C1 segment of cervical spinal cord (tissue), 14 donors: ENCODE data around the gene LRRC26.

Experiments used
- DNase-seq, 14 donors: peaks; one replicate each; lab custom pipeline; 2025; lab: John Stamatoyannopoulos, UW

Gene LRRC26

DNA sequence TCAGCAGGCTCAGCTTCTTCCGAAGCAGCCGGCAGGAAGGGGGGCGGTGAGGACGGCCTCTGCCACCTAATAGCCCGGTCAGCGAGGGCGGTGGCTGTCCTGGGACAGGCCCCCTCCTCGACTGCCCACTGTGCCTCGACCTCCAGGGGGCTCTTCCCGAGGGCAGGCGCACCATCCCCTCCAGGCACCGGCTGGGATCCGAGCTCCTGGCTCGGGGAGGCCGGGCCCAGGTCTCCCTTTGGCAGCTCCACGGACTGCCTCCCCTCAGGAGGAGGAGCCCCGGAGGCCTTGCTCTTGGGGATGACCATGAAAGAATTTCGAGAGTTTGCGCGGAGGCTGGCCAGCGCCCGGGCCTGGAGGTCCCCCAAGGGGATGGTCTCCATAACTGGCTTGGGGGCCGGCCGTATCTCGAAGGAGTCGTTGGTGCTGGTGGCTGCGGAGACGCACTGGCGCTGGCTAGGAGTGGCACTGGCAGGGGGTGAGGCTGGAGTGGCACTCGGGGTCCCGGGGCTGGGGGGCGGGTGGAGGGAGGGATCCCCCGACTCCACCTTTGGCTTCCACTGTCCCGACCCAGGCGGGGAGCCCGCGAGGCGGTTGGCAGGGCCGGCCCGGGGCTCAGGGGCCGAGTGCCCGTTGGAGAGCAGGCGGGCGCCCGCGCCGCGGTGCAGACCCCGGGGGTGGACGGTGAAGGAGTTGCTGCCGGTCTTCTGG lies 29.7 kb upstream of the LRRC26 start:
- DNase-seq, result peak in 1 of 14 donors; percentile 20

DNA sequence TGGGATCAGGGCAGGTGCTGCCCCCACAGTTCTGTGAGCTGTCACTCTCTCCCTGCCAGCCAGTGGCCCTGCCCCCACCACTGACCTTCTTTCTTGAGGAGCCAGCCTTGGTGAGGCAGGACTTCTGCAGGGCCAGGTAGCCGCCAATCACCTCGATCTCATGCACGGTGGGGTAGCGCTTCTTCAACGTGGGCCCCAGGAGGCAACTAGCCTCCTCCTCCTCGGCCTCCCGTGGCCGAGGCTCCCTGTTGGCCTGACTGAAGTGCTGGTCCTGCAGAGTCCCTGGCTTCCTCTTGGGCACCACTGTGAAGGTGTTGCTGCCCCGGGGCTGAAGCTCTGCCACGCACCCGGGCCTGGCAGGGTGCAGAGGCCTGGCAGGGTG lies 29.0 kb upstream of the LRRC26 start:
- DNase-seq, result peak in 3 of 14 donors; percentile 22 to 80 (median 54)

DNA sequence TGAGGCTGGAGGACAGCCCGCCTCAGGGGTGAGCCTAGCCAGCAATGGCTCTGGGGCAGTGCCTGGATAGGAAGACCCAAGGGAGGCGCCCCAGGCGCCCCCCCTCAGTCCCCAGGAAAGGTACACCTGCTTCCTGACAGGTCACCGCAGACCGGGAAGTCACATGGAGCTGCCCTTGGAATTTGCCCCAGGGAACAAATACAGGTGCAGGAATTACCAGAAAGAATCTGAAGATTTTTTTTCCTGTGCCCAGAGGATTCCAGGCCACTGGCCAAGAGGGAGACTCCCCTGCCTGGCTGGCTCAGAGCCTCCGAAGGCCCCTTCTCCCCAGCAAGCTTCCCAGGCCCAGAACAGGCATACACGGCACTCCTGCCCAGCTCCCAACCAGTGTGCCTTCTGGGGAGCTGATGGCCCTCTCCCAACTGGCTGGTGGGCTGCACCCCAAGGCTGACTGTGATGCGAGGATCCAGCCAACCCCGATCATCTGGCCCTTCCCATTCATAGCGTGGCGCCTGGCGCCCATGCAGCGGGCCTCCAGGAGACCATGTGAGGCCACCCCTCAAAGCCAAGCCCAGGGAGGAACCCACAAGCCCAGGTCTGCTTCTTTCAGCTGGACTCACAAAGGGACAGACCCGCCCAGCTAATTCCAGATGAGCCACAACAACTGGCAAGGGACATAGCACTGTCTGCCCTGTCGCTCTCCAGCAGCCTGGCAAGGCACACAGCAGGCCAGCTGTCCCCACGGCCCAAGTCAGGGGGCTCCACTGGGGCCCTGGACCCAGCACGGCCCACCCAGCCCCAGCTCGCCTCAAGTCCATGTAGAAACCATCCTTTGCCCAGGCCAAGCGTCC lies 28.4 kb upstream of the LRRC26 start:
- DNase-seq, result peak in 3 of 14 donors; percentile 54 to 70 (median 60)

DNA sequence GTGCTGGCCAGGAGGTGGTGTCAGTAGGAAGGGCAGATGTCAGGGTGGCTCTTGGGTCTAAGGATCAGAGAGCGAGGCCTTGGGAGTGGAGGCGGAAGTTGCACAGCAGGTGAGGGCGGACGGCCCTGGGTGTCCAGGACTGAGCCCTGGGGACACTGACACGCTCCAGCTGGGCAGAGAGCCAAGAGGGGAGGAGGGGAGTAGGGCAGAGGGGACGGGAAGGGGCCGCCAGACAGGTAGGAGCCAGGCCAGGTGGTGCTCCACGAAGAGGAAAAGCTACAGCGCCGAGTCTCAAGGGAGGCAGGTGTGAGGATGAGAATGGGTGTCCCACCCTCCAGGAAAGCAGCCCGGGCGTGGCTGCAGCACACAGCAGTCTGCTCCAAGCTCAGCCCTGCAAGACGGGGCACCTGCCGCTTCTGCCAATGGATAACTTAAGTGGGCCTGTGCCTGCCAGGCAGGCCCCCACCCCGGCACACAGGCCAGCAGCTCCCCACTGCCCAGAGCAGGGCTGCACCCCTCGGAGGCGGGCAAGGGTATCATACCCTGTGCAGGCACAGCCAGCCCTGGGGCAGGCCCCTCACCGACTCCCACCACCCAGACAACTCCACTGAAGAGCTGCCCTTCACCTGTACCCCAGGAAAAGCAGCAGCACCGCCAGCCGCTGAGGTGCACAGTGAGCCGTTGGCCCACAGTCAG lies 25.8 kb upstream of the LRRC26 start:
- DNase-seq, result peak in 2 of 14 donors; percentile 12 to 37

DNA sequence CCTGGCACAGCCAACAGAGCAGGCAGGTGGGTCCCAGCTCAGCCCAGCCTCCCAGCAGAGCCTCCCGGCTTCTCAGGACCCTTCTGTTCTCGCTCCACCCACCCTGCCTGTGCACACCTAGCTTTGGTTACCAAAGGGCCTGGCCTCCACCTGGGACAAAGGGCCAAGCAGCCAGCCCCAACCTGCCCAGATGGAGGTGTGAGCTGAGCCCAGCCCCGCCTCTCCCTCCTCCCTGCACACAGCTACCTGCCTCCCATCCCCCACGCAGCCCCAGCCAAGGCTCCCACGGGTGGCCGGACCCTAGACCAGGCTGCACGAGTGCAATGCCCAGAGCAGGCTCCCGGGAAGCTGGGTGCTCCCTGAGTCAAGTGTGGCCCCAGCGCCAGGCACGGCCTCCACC lies 25.1 kb upstream of the LRRC26 start:
- DNase-seq, result peak in 2 of 14 donors; percentile 33 to 37

DNA sequence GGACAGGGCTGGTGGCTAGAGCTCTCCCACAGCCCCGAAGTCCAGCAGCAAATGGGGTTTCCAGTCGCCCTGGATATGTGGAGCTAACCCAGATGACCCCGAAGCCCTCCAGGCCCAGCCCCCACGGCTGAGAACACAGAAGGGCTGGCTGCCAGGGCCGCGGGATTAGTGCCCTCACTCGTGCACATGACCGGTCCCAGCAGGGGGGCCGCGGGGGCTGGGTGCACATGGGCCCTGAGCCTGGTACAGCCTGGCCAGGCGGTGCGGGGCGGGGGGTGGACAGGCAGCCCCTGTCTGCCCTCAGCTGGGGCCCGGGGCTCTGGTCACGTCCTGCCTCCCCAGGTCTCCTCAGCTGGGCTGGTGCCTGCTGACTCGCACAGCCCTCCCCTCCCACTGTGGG lies 24.5 kb upstream of the LRRC26 start:
- peak in 13 of 14 donors; percentile 37 to 93 (median 83) for DNase-seq

DNA sequence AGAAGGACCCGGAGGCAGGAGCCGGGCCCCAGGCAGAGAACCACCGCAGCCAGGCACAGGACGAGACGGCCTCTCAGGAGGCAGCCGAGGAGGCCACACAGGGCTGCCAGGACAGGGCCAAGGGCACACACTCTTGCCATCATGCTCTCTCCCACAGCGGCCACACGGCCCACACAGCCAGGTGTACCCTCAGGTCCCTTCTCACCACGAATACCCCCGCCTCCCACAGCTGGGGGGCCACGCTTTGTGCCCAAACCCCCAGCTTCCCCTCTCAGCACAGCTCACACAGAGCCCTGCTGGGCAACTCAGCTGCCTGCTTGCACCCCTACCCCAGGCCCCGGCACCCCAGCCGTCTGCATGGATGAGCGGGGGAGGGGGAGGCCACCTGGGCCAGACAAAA lies 23.9 kb upstream of the LRRC26 start:
- no peak for DNase-seq

DNA sequence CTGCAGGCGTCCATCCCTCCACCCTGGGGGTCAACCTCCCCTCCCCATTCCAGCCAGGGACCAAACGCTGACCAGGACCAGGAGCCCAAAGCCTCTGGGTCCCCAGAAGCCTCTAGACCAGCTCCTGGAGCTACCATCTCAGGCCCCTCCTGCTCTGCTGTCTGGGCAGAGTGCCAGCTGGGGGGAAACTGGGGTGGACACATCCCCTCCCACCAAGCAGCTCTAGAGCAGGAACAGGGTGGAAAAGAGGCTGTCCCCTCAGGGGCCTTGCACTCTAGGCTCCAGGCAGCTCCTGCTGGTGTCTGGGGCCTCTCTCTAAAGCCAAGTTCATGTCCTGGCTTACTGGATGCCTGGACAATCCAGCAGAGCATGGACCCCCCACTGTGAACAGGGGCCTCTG lies 23.0 kb upstream of the LRRC26 start:
- no peak for DNase-seq

DNA sequence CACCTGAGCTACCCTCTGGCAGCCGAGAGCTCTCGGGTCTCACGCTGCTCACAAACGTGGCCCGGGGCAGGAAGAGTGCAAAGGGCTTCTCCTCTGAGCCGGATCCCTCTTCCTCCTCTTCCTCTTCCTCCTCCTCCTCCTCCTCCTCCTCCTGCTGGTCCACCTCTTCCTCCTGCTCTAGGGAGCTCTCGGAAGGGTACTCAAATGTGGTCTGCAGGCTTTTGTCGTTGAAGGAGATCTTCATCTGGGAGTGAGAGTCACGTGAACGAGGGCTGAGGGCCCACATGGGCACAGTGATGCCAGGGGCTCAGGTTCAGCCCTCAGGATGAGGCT lies 22.6 kb upstream of the LRRC26 start:
- DNase-seq, result no peak

DNA sequence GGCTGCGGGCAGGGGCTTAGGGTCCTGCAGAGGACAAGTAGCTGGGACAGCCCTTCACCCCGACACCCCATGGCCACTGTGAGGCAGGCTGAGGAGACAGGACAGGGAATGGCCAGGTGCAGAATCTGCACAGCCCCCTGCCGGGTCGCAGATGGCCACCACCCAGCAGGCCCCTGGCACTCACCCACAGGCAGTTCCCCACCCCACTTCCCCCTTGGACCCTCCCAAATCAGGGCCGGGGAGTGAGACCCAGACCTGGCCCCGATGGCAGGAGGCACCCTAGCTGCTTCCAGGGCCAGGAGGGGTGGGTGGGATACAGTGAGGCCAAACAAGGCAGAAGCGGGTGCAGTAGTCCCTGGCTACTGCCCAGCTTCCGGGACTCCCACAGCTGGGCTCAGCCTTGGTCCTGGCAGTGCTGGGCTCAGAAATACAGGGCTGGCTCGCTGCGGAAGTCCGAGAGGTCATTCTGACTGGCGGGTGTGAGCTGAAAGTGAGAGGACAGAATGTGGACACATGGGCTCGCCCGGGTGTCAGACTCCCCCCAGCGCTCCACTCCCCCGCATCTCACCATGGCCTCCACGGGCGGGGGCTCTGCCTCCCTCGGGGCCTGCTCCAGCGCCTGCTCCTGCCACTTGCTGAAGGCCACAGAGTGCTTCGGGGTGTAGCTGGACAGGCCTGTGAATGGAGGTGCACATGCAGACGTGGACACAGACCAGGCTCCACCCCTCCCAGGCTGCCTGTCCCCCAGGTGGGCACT lies 22.0 kb upstream of the LRRC26 start:
- DNase-seq, result peak in 10 of 14 donors; percentile 29 to 79 (median 46)

DNA sequence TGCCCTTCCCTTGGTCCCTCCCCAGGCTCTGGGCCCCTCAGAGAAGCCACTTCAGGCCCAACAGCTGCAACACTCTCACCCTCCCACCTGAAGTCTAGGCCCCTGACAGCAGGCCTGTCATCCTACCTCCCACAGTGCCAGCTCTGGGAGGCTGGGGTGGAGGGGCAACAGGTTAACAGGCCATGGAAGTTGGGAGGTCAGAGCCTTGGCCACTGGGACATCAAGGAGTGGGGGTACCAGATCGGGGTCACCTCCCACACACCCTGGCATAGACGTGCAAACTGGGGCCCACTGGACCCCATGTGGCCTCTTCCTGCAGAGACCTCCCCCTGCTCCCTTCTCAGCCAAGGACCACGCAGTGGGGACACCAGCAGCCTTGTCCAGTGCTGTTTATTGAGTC lies 21.4 kb upstream of the LRRC26 start:
- no peak for DNase-seq

DNA sequence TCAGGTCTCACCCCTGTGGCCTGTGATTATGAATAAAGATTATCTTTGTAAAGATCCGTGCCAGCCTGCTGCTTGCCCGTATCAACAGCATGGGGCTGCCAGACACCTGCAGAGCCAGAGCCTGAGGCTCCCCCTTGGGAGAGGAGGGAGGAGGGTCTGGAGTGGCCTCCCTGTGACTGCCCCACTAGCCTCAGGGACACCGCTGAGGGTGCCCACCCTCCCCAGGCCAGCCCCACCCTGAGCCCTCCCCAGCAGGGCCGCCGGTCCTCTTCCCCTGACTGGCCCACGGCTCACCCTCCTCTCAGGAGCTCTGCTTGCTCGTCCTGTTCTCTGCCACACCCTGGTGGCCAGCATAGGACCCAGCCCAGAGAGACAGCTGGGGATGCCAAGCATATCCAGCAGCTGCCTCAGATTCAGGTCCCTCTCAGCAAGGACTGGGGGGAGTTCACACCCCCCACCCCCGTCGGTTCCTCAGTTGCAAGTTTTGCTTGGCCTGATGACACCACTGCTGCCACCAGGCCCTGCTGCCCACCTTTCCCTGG lies 20.5 kb upstream of the LRRC26 start:
- DNase-seq, result peak in 1 of 14 donors; percentile 15

DNA sequence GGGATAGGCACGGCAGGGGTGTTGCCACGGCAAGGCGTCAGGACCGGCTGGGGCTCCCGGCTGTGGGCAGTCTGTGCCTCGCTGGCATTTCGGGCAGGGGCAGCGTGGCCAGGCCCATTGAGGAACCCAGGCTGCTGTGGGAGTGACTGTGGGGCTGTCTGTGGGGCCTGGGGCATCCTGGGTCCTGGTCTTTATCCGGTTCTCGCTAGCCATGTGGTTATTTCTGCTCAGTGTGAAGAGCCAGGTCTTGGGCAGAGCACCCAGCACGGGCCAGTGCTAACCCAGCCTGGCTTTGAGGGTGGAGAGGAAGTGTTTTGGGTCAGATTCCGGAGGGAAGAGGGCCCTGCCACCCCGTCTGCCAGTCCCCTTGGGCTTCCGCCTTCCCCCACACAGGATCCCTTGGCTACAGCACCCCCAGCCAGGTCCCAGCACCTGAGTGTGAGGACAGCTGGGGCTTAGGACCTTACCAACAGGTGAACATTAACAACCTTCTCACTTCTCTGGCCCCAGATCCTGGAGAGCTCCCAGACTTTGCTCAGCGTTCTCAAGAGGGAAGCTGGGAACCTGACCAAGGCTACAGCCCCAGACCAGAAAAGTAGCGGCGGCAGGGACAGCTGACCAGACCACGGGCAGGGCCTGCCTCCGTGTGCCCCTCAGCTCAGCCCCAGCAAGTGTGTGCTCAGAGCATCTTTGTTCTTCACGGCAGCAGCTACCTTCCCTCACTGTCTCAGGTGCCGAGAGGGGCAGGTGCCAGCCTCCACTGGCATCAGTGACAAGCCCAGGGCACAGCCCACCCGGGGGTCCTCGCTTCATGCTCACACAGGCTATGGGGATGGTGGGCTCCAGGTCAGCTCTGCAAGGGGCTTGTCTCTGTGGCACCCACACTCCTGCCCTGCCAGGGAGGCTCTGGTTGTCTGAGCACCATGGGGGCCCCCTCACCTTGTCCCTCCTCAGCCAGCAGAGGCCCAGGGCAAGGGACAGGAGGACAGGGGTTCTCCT lies 19.7 kb upstream of the LRRC26 start:
- DNase-seq, result no peak

DNA sequence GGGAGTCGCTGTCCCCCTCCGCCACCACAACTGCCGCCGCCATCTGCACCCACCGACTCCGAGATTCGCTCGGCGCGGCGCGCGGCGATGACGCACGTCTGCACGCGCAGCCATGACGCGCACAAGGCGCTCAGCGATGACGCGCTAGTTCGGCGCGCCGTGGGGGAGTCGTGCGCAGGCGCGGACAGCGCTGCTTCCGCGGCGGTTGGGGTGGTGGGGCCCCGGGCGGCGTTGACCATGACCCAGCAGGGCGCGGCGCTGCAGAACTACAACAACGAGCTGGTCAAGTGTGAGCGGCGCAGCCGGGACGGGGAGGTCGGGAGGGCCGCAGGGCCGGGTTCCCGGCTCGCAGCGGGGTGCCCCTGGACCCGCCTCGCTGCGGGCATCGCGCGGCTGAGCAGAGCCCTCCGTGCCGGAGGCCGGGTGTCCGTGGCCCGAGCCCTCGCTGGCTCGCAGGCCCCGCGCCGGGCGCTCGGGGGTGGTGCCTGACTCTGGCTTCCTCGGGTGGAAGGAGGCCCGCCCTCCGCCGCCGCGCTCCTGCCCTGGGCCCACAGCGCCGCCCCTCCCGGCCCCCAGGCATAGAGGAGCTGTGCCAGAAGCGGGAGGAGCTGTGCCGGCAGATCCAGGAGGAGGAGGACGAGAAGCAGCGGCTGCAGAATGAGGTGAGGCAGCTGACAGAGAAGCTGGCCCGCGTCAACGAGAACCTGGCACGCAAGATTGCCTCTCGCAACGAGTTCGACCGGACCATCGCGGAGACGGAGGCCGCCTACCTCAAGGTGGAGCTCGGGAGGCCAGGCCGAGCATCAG lies 18.8 kb upstream of the LRRC26 start, which contains the start of the genes ANAPC2 and SSNA1:
ANAPC2 (minus strand) TSS at position 71 of the 807 bp plus-strand sequence; CDS start at position 43, 28 bp downstream.
SSNA1 (plus strand) TSS at position 187 of the 807 bp plus-strand sequence; CDS start at position 238, 51 bp downstream.
- DNase-seq, result peak; percentile 65 to 97 (median 91)

DNA sequence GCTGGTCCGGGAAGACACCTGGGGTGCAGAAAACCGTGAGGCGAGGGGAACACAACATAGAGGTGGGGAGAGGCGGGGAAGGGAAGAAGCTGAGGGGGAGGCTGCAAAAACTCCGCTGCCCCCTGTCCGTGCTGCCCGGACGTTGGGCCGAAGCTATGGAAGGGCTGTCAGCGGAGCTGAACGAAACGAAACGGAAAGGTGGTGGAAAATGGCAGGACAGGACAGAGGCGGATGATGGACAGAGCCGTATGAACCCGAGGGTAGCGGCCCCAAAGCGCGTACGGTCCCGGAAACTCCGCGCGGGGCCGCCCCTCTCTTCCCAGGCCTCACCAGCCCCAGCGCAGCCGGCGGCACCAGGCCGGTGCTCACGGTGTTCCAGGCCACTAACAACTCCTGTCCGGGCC lies 18.2 kb upstream of the LRRC26 start:
- peak in 1 of 14 donors; percentile 43 for DNase-seq

DNA sequence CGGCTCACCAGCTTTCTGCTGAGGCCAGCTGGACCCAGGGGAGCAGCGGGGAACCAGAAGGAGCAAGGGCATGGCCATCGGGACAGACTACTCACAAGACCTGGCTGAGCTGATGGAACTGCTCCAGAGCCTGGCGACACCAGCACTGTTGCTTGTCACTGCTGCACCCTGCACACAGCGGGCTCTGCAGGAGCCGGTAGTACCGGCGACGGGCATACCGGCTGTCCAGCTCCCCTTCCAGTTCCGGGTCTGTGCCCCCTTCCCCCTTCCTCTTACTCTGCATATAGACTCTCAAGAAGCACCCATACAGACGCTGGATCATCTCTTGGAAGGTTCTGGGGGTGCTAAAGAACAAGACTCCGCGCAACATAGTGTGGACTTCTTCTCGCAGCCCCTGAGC lies 17.5 kb upstream of the LRRC26 start:
- DNase-seq, result no peak

DNA sequence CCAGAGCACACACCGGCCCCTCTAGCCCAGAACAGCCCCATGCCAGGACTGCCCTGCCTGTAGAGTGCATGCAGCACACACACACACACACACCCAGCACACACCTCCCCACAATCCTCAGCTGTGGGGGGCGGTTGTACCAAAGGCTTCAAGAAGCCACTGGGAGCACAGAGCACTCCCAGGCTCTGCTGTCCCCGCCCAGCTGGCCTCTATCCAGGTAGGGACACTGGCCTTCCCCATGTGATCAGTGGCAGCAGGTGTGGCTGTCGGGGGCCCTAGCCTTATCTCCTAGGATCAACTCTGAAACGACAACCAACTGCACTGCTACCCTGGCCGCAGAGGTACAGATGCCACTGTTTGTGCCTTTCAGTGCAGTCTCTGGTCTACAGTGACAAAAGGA lies 16.5 kb upstream of the LRRC26 start:
- DNase-seq, result no peak

DNA sequence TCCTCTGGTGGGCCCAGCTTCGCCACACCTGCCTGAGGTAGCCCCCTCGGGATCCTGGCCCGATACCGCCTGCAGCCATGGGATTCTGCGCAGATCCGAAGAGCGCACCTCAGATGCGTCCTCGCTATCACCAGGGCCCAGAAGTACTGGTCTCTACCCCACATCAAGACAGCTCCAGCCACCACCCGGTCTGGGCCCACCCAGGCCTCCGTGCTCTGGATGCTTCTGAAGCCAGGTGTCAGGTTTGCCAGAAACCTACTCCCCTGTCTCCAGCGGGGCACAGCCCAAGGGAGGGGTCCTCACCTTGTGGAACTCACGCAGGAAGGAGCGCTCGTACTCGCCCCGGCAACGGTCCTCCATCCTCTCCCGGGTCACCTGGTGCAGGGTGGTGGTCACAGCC lies 16.1 kb upstream of the LRRC26 start:
- DNase-seq, result no peak
